NK-92 (cell line): ENCODE results near the gene MED27.
"Not testable (repeated sequence)": the region's sequence is repeated elsewhere in the genome, so short reads cannot be mapped to it uniquely, and the experiment has no call there.

Experiments
- DNase-seq: peaks from one replicate; lab custom pipeline; 2025; ENCODE audit not compliant: unreplicated experiment; lab: John Stamatoyannopoulos, UW

Gene MED27

GRCh38 chr9:132020272-132020671 is 59.4 kb downstream of the MED27 start:
- no peak for DNase-seq

- no peak for DNase-seq
These were observed 60.0 kb downstream of the MED27 start for GRCh38 chr9:132019702-132020101.

GRCh38 chr9:132018957-132019405 is 60.7 kb downstream of the MED27 start:
- DNase-seq: no peak

GRCh38 chr9:132016456-132016855 is 63.2 kb downstream of the MED27 start:
- no peak for DNase-seq

GRCh38 chr9:132015866-132016265 is 63.8 kb downstream of the MED27 start:
- DNase-seq: no peak

GRCh38 chr9:132014218-132014805 is 65.4 kb downstream of the MED27 start:
- no peak for DNase-seq

GRCh38 chr9:132012704-132013357 is 66.8 kb downstream of the MED27 start:
- DNase-seq: no peak

- DNase-seq: no peak
These were observed 67.8 kb downstream of the MED27 start for GRCh38 chr9:132011896-132012295.

- no peak for DNase-seq
These were observed 68.4 kb downstream of the MED27 start for GRCh38 chr9:132011309-132011708.

GRCh38 chr9:132010201-132010600 is 69.5 kb downstream of the MED27 start:
- DNase-seq: not testable (repeated sequence)

GRCh38 chr9:132008855-132009812 is 70.5 kb downstream of the MED27 start:
- no peak for DNase-seq

GRCh38 chr9:132008184-132008803 is 71.4 kb downstream of the MED27 start:
- no peak for DNase-seq

GRCh38 chr9:132007371-132008025 is 72.2 kb downstream of the MED27 start:
- no peak for DNase-seq

GRCh38 chr9:132006677-132007370 is 72.8 kb downstream of the MED27 start:
- no peak for DNase-seq

GRCh38 chr9:132005899-132006298 is 73.8 kb downstream of the MED27 start:
- no peak for DNase-seq

- no peak for DNase-seq
These were observed 75.3 kb downstream of the MED27 start for GRCh38 chr9:132004323-132004722.

GRCh38 chr9:132003896-132004295 is 75.8 kb downstream of the MED27 start:
- no peak for DNase-seq

GRCh38 chr9:132003319-132003704 is 76.4 kb downstream of the MED27 start:
- DNase-seq: no peak

GRCh38 chr9:132002643-132003318 is 76.9 kb downstream of the MED27 start:
- no peak for DNase-seq

- DNase-seq: no peak
These were observed 78.1 kb downstream of the MED27 start for GRCh38 chr9:132001567-132001966.
